HepG2 (cell line): Measurements from ENCODE around the gene COG4. TPM values are rescaled to one million over a fixed set of nuclear protein-coding genes. Genes with fewer than 3 reads are reported as not detected.

ENCODE experiments used
- ATF1 ChIP-seq: IDR thresholded peaks from 2 replicates; pipeline ENCODE4 v1.6.1; 2016; ENCODE audit warnings: mild to moderate bottlenecking, control low read depth
- CENPX ChIP-seq: sonication (generic); formaldehyde crosslinking; IDR thresholded peaks from 2 replicates; pipeline ENCODE4 v1.9.0; 2021; ENCODE audit warnings: mild to moderate bottlenecking, missing genetic modification reagents, moderate library complexity
- ETV5 ChIP-seq: IDR thresholded peaks from 2 replicates; pipeline ENCODE4 v1.6.1; 2018; ENCODE audit warnings: missing biosample characterization, missing genetic modification reagents, inconsistent platforms, borderline replicate concordance
- FUBP1 ChIP-seq: sonication (generic); formaldehyde crosslinking; IDR thresholded peaks from 2 replicates; pipeline ENCODE4 v1.5.1; 2020; ENCODE audit warnings: missing genetic modification reagents, mild to moderate bottlenecking, borderline replicate concordance
- NFATC3 ChIP-seq: sonication (generic); formaldehyde crosslinking; IDR thresholded peaks from 2 replicates; pipeline ENCODE4 v1.5.1; 2020; ENCODE audit warnings: mild to moderate bottlenecking, missing genetic modification reagents
- NR2F1 ChIP-seq, 2 experiments: fragments of 450-650 bp in 1 of 2; formaldehyde crosslinking in 1 of 2; IDR thresholded peaks; 2 replicates each; pipeline versions ENCODE4 v1.5.0 to v1.6.1; 2016 to 2020; ENCODE audit warnings: mild to moderate bottlenecking in 1 of 2, missing compliant biosample characterization in 1 of 2, missing genetic modification reagents in 1 of 2, moderate library complexity in 1 of 2
- PRPF4 ChIP-seq: fragments of 200-400 bp; formaldehyde crosslinking; IDR thresholded peaks from 2 replicates; pipeline ENCODE4 v1.6.1; 2016; ENCODE audit warnings: low read length, low read depth; ENCODE audit not compliant: poor library complexity, severe bottlenecking
- SMAD3 ChIP-seq: sonication (generic); formaldehyde crosslinking; IDR thresholded peaks from 2 replicates; pipeline ENCODE4 v1.4.0; 2020; ENCODE audit warnings: missing genetic modification reagents
- ZBTB14 ChIP-seq: sonication (generic); formaldehyde crosslinking; IDR thresholded peaks from 2 replicates; pipeline ENCODE4 v1.4.0; 2020; ENCODE audit warnings: missing genetic modification reagents
- ZBTB4 ChIP-seq: sonication (generic); formaldehyde crosslinking; IDR thresholded peaks from 2 replicates; pipeline ENCODE4 v1.4.0; 2020; ENCODE audit warnings: missing genetic modification reagents, mild to moderate bottlenecking, borderline replicate concordance
- ZNF547 ChIP-seq: sonication (generic); formaldehyde crosslinking; IDR thresholded peaks from 2 replicates; pipeline ENCODE4 v1.5.1; 2020; ENCODE audit warnings: mild to moderate bottlenecking, missing genetic modification reagents
- ZNF569 ChIP-seq: sonication (generic); formaldehyde crosslinking; IDR thresholded peaks from 2 replicates; pipeline ENCODE4 v1.5.0; 2020; ENCODE audit warnings: mild to moderate bottlenecking, missing genetic modification reagents, moderate library complexity, borderline replicate concordance
- ZNF687 ChIP-seq: sonication (generic); formaldehyde crosslinking; IDR thresholded peaks from 2 replicates; pipeline ENCODE4 v1.5.1; 2020; ENCODE audit warnings: mild to moderate bottlenecking, missing genetic modification reagents, moderate library complexity
- ZSCAN21 ChIP-seq: sonication (generic); formaldehyde crosslinking; IDR thresholded peaks from 2 replicates; pipeline ENCODE4 v1.8.0; 2022; ENCODE audit warnings: mild to moderate bottlenecking, missing genetic modification reagents, moderate library complexity, borderline replicate concordance
- polyA plus RNA-seq, 8 experiments: library from polyadenylated mRNA; depleted of rRNA in 3 of 8; stranded (reverse) in 7 of 8; unstranded in 1 of 8; fragments of >200 nt; fragmentation: Illumina TruSeq in 4 of 8; extraction: Trizol in 4 of 8; gene quantifications; 2 replicates each; pipeline versions ENCODE4 v1.2.1 to v1.2.3, GENCODE V29; 2011 to 2016; ENCODE audit warnings: low read depth in 4 of 8, missing spikeins in 1 of 8, mixed read lengths in 1 of 8; ENCODE audit not compliant: insufficient read depth in 1 of 8
- total RNA-seq, 5 experiments: library from RNA; depleted of rRNA; stranded (reverse); fragments of >200 nt; fragmentation: Illumina TruSeq; extraction: Trizol; gene quantifications; 2 replicates each; pipeline ENCODE4 v1.2.3, GENCODE V29; 2016; ENCODE audit warnings: low read depth in 1 of 5

The COG4 gene
- total and polyA plus RNA-seq, 2 of the 13 experiments (the other 11 are each of a cell fraction or from before 2014, with no cell fraction given) = 51.1 to 73.8 TPM

GRCh38 chr16:70438969-70439862, 84.1 kb downstream of the COG4 start, which contains the start of gene ST3GAL2 (continued):
- TF ChIP-seq ZBTB4 (CRISPR knock-in tag) = peak; percentile 80; the same call in 1 of the 2 replicates
- TF ChIP-seq ATF1 = peak; percentile 83
- peak; percentile 79 for TF ChIP-seq ZNF687 (CRISPR knock-in tag)
- no peak for TF ChIP-seq PRPF4
- peak; percentile 18 to 52; a peak in 1 of 4 replicates for TF ChIP-seq NR2F1 (CRISPR knock-in tag; IDR thresholded peaks at IDR 0.05)
- no peak for TF ChIP-seq ZBTB14 (CRISPR knock-in tag)
- TF ChIP-seq ETV5 (CRISPR knock-in tag) = peak; percentile 38; the same call in 1 of the 2 replicates
- no peak for TF ChIP-seq ZSCAN21 (CRISPR knock-in tag)
- TF ChIP-seq ZNF547 = peak; percentile 51; the same call in 1 of the 2 replicates
- no peak for TF ChIP-seq CENPX (CRISPR knock-in tag)
- no peak for TF ChIP-seq ZNF569
- no peak for TF ChIP-seq FUBP1 (CRISPR knock-in tag)
- TF ChIP-seq NFATC3 (CRISPR knock-in tag) = no peak
- peak; percentile 79 for TF ChIP-seq SMAD3 (CRISPR knock-in tag)
